GM19099 (cell line): ENCODE results near the gene ALOX5.

Experiments used
- POLR2A ChIP-seq: IDR thresholded peaks from 3 replicates; pipeline ENCODE4 v1.6.1; 2011; ENCODE audit warnings: low read depth; ENCODE audit not compliant: insufficient read length; ENCODE audit errors: extremely low read depth

Gene ALOX5

DNA sequence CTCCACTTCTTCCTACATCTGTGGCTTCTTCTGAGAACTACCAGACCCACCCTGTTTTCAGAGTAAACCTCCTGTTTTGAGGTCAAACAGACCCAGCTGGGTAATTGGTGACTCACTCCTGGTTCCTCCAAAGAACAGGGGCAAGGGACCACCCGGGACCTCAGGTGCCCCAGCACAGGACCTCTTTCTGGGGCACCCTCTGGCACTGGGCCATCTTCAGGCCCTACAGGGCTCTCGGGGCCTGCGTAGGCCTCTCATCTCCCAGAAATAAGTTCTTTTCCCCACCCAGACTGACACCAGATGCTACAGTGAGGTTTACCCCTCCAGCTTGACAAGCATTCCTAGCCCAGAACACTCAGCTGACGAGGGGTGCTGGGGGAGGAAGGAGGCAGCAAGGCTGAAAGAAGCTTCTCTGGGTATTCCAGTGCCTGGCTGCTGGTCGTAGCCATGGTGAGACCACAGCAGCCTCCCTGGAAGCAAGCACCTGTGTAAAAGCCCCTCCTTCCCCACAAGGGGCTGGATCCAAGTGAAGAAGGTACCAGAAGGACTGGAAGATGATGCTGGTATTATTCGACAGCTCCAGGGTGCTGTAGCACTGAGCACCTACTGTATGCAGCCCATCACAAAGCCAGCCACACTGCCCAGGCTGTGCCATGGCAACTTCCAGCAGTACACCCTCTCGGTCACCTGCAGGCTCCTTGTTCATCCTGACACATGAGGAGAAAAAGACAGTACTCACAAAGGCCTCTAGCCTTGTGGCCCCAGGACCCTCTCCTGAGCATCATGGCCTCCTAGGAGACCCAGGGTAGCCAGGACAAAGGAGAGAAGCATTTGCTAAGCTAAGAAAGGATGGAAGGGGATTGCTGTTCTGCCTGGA is 47.4 kb downstream of the ALOX5 start:
- TF ChIP-seq POLR2A, result no peak

DNA sequence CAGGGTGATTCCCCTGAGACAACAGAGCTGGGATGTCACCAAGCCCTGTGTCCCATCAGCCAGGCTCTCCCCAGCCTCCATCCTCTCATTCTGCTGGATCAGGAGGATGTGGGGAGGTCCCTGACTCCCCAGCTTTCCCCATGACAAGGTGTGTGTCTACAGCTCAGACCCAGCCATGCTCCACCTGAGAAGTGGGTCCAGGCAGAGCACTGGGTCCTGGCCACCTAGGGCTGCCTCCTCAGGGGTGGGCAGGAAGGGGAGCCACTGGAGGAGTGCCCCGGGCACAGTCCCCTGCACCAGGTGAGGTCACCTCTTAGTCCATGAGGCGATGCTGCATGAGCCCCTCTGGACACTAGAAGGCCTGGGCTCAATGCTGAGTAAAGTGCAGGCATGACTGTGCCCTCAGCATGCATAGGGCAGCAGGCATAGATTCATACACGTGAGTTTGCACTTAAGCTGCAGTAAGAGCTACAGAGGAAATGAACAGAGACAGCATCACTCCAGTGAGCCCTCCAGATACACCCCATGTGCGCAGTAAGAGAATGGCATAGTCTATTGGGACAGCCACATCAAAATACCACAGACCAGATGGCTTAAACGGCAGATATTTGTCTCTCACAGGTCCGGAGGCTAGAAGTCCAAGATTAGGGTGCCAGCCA is 48.3 kb downstream of the ALOX5 start:
- no peak for TF ChIP-seq POLR2A

DNA sequence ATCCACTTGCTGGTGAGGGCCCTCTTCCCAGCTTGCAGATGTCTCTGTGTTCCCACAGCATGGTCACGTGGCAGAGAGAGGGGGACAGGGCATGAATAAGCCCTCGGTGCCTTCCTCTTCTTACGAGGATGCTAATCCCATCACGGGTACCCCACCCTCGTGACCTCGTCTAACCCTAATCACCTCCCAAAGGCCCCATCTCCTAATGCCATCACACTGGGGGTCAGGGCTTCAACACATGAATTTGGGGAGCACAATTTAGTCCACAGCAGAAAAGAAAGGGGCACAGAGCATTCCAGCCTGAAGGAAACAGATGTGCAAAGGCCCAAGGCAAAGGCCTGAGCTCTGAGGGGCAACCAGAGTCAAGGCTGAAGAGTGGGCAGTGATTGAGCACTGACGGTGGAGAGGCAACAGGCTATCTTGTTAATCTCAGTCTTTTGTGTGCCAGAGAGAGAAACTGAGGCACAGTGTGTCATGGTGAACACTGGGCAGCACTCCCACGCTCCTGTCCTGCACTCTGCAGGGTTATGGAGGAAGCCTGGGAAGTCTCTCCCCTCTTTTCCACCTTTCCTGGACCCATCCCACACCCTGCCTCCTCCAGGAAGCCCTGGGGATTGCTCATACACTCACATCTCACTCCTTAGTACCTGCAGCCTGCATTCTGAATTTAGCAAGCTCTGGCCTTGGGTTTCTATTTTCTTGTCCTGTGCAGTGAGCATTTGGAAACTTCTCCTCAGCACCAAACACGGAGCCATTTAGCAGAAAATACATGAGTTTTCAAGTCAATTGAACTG is 49.0 kb downstream of the ALOX5 start:
- no peak for TF ChIP-seq POLR2A

DNA sequence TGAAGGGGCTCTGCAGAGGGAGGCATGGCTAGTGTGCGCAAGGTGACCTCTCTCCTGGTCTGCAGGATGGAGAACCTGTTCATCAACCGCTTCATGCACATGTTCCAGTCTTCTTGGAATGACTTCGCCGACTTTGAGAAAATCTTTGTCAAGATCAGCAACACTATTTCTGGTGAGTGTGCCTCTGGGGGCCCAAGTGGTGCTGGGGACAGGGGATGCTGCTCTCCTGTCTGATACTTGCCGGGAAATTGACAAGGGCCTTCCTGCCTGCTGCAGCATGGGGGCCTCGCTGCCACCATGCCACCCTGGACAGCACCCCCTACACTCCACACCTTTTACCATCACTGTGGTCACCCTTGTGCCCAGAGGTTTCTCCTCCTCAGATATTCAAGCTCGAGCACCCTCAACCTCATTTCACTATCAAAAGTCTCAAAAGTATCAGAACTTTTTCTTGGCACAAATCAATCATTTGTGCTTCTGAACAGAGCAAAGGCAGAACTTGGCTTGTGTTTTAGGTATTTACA is 50.0 kb downstream of the ALOX5 start:
- no peak for TF ChIP-seq POLR2A

DNA sequence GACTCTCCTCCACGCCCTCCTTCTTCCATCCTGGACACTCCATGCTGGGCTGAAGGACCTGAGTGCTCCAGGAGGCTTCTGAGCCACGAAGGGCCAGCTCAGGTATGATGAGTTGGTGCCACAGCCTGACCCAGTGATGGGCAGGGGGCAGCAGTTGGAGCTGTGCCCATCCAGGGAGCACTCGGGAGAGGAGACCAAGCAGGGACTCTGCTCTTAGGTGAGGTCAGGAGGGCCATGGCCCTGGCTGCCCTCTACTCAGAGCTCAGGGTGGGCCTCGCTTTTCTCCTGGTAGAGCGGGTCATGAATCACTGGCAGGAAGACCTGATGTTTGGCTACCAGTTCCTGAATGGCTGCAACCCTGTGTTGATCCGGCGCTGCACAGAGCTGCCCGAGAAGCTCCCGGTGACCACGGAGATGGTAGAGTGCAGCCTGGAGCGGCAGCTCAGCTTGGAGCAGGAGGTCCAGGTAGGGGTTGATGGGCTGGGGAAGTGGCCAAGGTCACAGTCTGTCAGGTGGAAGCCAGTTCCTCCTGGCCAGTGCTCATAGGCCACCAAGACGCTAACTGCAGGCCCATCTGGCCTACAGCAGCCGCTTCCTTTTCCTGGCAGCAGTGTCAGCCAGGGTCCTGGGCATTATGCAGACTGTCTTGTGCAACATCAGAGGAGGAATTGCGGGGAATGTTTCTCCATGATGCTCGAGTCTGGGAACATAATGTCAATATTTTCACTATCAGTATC is 50.8 kb downstream of the ALOX5 start:
- TF ChIP-seq POLR2A, result no peak

DNA sequence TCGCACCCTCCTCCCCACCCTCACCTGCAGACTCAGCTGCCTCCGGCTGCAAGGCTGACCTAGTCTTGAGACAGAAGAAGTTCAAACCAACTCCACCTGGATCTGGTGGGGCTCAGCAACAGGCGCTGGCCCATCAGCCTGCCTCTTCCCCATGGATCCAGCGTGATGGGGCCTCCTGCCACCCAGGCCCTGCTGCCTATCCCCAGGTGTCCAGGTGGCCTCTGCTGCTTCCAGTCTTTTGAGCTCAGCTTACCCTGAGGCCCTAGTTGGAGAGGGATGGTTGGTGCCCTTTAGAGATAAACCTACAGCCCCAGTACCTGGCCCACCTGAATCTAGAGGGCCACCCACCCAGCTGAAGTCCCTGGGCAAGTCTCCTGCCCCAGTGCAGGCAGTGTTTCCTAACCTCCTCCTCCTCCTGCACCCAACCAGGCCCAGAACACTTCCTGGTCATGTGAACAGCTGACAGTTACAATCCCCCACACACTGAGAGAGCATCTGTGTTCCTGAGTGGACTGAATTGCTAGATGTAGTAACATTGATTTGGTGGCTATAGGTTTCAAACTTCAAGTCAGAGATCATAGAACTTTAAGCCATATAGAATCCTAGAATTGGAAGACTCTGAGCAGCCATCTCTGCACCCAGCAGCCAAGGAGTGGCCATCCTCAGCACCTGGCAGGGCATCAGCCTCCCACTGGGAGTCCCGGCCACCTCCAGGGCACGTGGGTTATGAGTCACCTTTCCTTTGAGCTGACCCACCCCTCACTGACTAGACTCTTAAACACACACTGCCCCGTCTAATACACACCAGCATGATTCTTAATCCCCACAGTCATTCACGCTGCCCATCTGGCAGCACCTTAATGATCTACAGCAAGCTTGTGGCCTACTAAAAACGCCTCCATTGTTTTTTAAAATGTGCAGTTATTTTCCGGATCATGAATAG is 51.9 kb downstream of the ALOX5 start:
- no peak for TF ChIP-seq POLR2A

DNA sequence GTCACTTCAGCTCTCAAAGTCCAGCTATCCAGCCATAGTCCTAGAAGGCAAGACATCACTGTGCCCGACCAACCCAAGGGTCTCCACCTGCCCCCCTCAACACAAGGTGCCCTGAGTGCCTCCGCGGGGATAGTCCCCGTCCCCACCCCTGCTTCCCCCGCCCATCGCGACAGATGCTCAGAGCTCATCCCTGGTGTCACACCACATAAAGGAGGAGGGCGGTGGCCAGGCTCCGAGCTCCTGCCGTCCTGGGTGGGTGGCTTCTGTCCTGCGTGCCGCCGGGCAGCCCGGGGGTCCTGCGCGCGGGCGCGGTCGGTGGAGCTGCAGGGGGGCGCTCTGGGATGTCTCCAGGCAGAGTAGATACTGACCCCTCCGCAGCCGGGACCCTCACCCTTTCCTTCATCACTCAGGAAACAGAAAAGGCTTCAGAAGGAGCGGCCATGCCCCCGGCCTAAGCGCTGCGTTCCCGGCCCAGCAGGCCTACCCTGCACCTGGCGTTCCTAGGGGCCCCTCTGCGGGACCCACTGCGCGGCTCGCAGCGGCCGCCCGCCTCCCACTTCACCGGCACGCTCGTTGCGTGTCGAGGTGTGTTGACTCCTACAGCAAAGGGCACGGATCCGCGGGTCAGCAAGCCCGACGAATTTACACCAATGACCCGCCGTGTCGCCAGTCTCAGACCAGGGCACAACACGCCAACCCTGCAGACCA is 53.4 kb downstream of the ALOX5 start:
- no peak for TF ChIP-seq POLR2A

DNA sequence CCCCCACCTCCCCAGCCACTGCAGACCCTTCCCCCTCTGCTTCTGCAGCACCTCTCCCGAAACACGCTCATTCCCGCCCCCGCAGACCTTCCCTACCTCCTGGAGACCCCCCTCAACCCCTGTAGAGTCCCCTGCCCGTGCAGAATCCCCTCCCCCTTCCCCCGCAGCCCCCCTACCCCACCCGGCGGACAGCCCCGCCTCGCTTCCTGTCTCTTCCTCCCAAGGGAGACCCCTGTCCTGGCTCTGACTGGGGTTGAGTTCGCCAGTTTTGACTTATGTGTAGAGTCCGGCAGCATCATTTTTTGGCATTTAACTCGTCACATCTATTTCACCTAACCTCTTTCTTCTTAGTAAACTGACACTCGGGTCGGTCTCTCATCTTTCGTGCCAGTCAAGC is 54.0 kb downstream of the ALOX5 start:
- TF ChIP-seq POLR2A, result no peak

DNA sequence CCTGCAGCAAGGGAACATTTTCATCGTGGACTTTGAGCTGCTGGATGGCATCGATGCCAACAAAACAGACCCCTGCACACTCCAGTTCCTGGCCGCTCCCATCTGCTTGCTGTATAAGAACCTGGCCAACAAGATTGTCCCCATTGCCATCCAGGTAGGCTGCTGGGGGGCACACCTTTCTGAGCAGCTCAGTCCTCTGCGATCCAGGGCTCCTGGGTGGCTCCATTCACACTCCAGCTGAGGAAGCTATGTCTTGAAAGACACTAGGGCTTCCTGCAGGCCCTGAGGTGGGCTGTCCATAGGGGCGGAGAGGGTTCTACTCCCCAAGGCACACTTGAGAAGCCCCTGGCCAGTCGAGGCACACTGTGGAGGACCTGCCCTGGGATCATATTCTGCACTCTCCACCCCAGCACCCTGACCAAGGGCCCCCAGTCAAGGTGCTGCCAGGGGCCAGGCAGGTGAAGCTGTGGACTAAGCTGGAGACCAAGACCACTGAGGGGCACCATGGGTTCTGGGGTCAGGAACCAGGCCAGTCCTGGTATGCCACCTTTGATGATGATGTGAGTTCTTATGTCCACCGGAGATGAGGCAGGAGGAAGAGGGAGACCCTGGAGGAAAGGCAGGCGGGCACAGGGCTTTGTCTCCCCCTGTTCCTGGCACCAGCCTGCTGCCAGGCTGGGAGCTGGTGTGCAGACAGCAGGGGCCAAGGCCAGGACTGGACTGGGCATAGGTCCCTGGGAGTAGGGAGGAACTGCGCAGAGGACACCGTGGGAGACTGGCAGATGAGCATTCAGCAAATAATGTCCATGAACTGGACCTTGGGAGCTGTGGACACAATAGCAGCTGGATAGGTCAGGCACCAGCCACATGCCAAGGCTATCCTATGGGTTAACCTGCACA is 54.8 kb downstream of the ALOX5 start:
- no peak for TF ChIP-seq POLR2A

DNA sequence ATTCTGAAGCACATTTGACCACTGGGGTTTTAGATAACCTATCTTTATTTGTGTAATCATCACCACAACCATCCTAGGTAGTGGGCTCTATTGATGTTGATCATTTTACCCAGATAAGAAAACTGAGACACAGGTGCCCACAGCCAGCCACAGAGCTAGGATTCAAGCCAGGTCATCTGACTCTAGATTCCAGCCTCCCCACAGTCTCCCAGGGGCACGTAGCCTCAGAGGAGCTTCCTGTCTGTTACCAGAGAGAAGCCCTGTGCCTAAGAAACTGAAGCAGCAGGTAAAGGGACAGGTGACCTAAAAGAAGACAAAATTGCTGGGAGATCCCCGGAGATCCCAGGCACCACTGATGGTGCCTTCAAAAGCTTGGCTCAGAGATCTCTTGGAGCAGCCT is 55.8 kb downstream of the ALOX5 start:
- no peak for TF ChIP-seq POLR2A

DNA sequence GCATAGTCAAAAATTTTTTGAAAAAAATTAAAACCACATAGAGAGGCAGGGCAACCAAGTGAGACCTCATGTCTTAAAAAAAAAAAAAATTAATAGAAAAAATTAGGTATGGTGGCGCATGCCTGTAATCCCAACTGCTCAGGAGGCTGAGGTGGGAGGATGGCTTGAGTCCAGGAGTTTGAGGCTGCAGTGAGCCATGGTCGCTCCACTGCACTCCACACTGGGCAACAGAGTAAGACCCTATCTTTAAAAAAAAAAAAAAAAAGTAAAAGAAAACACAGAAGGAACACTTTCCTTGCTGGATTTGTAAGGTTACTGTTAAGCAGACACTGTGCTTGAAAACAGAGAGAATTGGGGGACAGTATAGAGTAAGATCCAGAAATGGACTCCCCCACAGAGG is 58.1 kb downstream of the ALOX5 start:
- no peak for TF ChIP-seq POLR2A
